Measurements from ENCODE around the gene KRTAP24-1. TPM values are rescaled to one million over a fixed set of nuclear protein-coding genes. Genes with fewer than 3 reads are reported as not detected.

KRTAP24-1 gene
- total RNA-seq, 1 donor from 2014 or later, result not detected

DNA sequence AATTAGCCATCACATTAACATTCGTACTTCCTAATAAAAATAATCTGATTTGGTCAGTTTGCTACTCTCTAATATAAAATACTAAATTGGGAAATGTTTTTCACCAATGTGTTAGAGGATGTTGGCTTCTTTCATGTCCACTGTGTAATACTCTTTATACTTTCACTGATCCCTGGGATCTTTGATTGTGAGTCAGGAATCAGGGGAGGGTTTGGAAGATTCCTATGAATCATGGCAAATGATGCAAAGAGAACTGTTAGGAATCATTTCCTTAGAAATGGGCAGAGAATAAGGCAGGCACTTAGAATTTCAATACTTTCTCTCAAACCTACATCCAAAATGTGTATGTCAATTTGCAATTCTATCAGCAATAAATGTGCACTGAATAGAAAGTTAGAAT, 31.0 kb downstream of the KRTAP24-1 start:
- Mint-ChIP-seq H3K27ac (no peak overlapping the region), H3K4me1 (peaks cover 4% of the 10 kb centered on the region), H3K4me3 (no peak overlapping the region), H3K9me3 (peaks cover 9% of the 10 kb centered on the region), H3K36me3 (no peaks in the 10 kb centered on the region), H3K27me3 (ENCODE audit: low read depth) (peaks cover 5% of the 10 kb centered on the region)
- TF ChIP-seq, protein P1, sequence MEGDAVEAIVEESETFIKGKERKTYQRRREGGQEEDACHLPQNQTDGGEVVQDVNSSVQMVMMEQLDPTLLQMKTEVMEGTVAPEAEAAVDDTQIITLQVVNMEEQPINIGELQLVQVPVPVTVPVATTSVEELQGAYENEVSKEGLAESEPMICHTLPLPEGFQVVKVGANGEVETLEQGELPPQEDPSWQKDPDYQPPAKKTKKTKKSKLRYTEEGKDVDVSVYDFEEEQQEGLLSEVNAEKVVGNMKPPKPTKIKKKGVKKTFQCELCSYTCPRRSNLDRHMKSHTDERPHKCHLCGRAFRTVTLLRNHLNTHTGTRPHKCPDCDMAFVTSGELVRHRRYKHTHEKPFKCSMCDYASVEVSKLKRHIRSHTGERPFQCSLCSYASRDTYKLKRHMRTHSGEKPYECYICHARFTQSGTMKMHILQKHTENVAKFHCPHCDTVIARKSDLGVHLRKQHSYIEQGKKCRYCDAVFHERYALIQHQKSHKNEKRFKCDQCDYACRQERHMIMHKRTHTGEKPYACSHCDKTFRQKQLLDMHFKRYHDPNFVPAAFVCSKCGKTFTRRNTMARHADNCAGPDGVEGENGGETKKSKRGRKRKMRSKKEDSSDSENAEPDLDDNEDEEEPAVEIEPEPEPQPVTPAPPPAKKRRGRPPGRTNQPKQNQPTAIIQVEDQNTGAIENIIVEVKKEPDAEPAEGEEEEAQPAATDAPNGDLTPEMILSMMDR (IDR thresholded peaks at IDR 0.05; ENCODE audit: unreplicated experiment), result no peak
- DNase-seq (ENCODE audit: low spot score in 2 of 2, unreplicated experiment in 2 of 2), result no peak

DNA sequence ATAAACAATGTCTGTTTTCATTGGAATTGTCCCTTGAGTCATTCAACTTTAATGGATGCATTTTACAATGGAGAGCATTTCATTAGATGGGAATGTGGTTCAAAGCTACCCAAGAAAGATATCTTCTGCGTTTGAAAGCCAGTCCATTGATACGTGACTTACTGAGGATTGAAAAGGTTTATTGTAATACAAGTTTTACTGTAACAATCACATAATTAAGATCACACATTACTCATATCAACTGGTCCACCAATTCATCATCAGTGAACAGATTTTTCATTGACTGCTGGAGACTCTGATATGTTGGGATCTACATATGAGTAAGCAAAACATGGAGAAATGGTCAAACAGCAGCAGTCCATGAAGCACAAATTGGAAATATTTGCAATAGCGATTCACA, 32.8 kb downstream of the KRTAP24-1 start:
- H3K9me3 Mint-ChIP-seq, result peaks cover 9% of the 10 kb centered on the region
- H3K27ac Mint-ChIP-seq, result no peak overlapping the region
- no peaks in the 10 kb centered on the region for H3K4me1 Mint-ChIP-seq
- no peak for DNase-seq (ENCODE audit: low spot score in 2 of 2, unreplicated experiment in 2 of 2)
- H3K27me3 Mint-ChIP-seq (ENCODE audit: low read depth), result peaks cover 5% of the 10 kb centered on the region
- no peak overlapping the region for H3K4me3 Mint-ChIP-seq
- no peaks in the 10 kb centered on the region for H3K36me3 Mint-ChIP-seq
- TF ChIP-seq, protein P1 (IDR thresholded peaks at IDR 0.05; ENCODE audit: unreplicated experiment), result no peak

DNA sequence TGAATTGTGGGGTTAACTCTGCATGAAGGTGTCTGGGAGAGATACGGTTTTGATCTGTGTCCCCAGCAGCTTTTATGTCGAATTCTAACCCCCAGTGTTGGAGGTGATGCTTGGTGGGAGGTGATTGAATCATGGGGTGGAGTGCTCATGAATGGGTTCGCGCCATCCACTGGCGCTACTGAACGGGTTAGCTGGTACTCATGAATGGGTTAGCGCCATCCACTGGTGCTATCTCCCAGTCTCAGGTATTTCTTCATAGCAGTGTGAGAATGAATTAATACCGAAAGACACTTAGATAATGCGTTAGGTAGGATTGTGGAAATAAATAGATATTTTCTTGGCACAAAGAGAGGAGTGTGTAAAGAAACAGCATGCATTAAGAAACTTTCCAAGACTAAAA, 33.9 kb downstream of the KRTAP24-1 start:
- H3K9me3 Mint-ChIP-seq, result peaks cover 9% of the 10 kb centered on the region
- H3K4me1 Mint-ChIP-seq, result no peaks in the 10 kb centered on the region
- H3K36me3 Mint-ChIP-seq, result no peaks in the 10 kb centered on the region
- H3K27ac Mint-ChIP-seq, result no peak overlapping the region
- peaks cover 5% of the 10 kb centered on the region for H3K27me3 Mint-ChIP-seq (ENCODE audit: low read depth)
- TF ChIP-seq, protein P1 (IDR thresholded peaks at IDR 0.05; ENCODE audit: unreplicated experiment), result no peak
- H3K4me3 Mint-ChIP-seq, result no peak overlapping the region
- no peak for DNase-seq (ENCODE audit: low spot score in 2 of 2, unreplicated experiment in 2 of 2)

DNA sequence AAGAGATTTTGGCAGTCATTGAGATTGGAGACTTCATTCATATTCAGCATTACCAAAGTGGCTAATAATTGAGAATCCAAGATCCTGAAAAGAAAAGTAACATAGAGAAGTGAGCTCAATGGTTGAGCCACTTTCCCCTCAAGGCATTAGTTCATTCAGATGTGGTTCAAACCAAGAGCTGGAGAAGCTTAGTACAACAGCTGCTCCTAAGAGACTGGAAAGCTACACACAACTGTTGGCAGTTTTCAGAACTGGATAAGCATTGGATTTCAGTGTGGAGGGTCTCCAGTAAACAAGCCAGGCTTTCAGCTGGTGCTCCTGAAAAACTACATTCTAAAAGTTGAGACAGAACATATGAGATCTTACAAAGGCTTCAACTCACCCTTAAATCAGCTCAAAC, 37.7 kb downstream of the KRTAP24-1 start:
- no peaks in the 10 kb centered on the region for H3K9me3 Mint-ChIP-seq
- TF ChIP-seq, protein P1 (IDR thresholded peaks at IDR 0.05; ENCODE audit: unreplicated experiment), result no peak
- H3K27ac Mint-ChIP-seq, result no peak overlapping the region

DNA sequence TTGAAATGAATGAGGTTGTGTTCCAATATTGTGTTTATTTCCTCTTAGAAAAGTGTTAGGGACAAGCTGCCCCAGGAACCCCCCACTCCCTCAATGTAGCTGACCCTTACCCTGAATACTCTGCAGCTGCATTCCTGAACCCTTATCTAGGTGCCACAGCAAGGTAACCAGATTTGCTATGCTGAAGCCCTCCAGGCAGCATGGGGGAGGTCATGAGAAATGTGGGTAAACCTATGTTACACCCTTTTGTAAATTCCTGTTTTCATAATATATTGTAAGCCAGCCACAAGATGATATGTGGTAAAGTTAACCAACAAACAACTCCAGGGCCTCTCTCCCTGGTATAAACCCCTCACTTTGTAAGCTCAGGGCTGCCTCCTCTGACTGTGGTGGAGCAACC, 39.1 kb downstream of the KRTAP24-1 start:
- DNase-seq (ENCODE audit: low spot score in 2 of 2, unreplicated experiment in 2 of 2), result no peak
- TF ChIP-seq, protein P1 (IDR thresholded peaks at IDR 0.05; ENCODE audit: unreplicated experiment), result no peak
- H3K4me1 Mint-ChIP-seq, result peaks cover 4% of the 10 kb centered on the region
- H3K9me3 Mint-ChIP-seq, result no peaks in the 10 kb centered on the region
- peaks cover under 1% of the 10 kb centered on the region for H3K27me3 Mint-ChIP-seq (ENCODE audit: low read depth)
- no peak overlapping the region for H3K27ac Mint-ChIP-seq
- no peak overlapping the region for H3K4me3 Mint-ChIP-seq
- H3K36me3 Mint-ChIP-seq, result no peaks in the 10 kb centered on the region

More for the DNA sequence above, 37.7 kb downstream of the KRTAP24-1 start:
- H3K4me3 Mint-ChIP-seq, result no peak overlapping the region
- H3K4me1 Mint-ChIP-seq, result peaks cover 2% of the 10 kb centered on the region
- H3K36me3 Mint-ChIP-seq, result no peaks in the 10 kb centered on the region
- DNase-seq (ENCODE audit: low spot score in 2 of 2, unreplicated experiment in 2 of 2), result no peak
- peaks cover 5% of the 10 kb centered on the region for H3K27me3 Mint-ChIP-seq (ENCODE audit: low read depth)

DNA sequence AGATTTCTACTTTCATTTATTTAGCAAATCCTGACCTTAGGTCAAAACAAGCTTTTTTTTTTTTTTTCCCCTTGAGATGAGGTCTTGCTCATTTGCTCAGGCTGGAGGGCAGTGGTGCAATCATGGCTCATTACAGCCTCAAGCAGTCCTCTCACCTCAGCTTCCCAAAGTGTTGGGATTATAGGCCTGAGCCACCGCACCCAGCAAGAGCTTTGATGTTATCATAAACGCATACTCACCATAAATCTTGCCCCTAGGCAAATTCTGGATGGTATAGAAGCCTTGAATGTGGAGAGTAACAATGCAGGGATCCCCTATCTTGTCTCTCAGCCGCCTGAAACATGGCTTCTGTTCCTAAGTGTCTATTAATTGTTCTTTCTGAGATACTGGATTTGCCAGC, 42.1 kb downstream of the KRTAP24-1 start:
- Mint-ChIP-seq H3K27me3 (ENCODE audit: low read depth) (no peaks in the 10 kb centered on the region), H3K4me3 (no peak overlapping the region), H3K4me1 (peaks cover 4% of the 10 kb centered on the region), H3K27ac (no peak overlapping the region), H3K9me3 (no peaks in the 10 kb centered on the region), H3K36me3 (no peaks in the 10 kb centered on the region)
- DNase-seq (ENCODE audit: low spot score in 2 of 2, unreplicated experiment in 2 of 2), result no peak
- TF ChIP-seq, protein P1 (IDR thresholded peaks at IDR 0.05; ENCODE audit: unreplicated experiment), result no peak

Data from mesothelial cell of epicardium (in vitro differentiated cells).